ENCODE data around the gene DRD4.

The DRD4 gene

GRCh38 chr11:623349-623869 is 13.7 kb upstream of the DRD4 start:
- DNase-seq, result no peak

- DNase-seq, result peak; percentile 39
These were observed 12.9 kb upstream of the DRD4 start for GRCh38 chr11:623999-624704.

- no peak for DNase-seq
These were observed 12.1 kb upstream of the DRD4 start, which contains the start of gene CDHR5 for GRCh38 chr11:624705-625635. Gene CDHR5, minus strand, starts transcription at chr11:624955. Its CDS starts 53 bp downstream, at chr11:624902.

GRCh38 chr11:625636-626268 is 11.3 kb upstream of the DRD4 start:
- no peak for DNase-seq

GRCh38 chr11:626475-627307 is 10.4 kb upstream of the DRD4 start, which contains the start of gene SCT:
Gene SCT, minus strand, starts transcription at chr11:627181. Its CDS starts 38 bp downstream, at chr11:627143.
- DNase-seq, result no peak

- no peak for DNase-seq
These were observed 9.8 kb upstream of the DRD4 start for GRCh38 chr11:627308-627576.

GRCh38 chr11:628056-628455 is 9.0 kb upstream of the DRD4 start:
- DNase-seq, result no peak

GRCh38 chr11:629237-629583 is 7.9 kb upstream of the DRD4 start:
- DNase-seq, result no peak

GRCh38 chr11:630871-631270 is 6.2 kb upstream of the DRD4 start:
- no peak for DNase-seq

- DNase-seq, result no peak
These were observed 1.0 kb upstream of the DRD4 start for GRCh38 chr11:635945-636510.

GRCh38 chr11:637333-637592 is 194 bp downstream of the DRD4 start:
- DNase-seq, result no peak

GRCh38 chr11:637593-638521 is 788 bp downstream of the DRD4 start:
- no peak for DNase-seq

GRCh38 chr11:638631-639331 is 1.7 kb downstream of the DRD4 start:
- no peak for DNase-seq

GRCh38 chr11:639332-639955 is 2.4 kb downstream of the DRD4 start:
- no peak for DNase-seq

GRCh38 chr11:640021-640706 is 3.1 kb downstream of the DRD4 start:
- peak; percentile 32 for DNase-seq

- no peak for DNase-seq
These were observed 4.8 kb downstream of the DRD4 start for GRCh38 chr11:641806-642370.

GRCh38 chr11:643366-643765 is 6.3 kb downstream of the DRD4 start:
- no peak for DNase-seq

- DNase-seq, result no peak
These were observed 7.0 kb downstream of the DRD4 start for GRCh38 chr11:643849-644738.
